ENCODE data around the gene FAM20C. TPM values are rescaled to one million over a fixed set of nuclear protein-coding genes. Genes with fewer than 3 reads are reported as not detected.

The FAM20C gene
- total and polyA plus RNA-seq, 2 of the 8 experiments (the other 6 are each of a cell fraction or from before 2014, with no cell fraction given) = 9.5 to 34.8 TPM

DNA sequence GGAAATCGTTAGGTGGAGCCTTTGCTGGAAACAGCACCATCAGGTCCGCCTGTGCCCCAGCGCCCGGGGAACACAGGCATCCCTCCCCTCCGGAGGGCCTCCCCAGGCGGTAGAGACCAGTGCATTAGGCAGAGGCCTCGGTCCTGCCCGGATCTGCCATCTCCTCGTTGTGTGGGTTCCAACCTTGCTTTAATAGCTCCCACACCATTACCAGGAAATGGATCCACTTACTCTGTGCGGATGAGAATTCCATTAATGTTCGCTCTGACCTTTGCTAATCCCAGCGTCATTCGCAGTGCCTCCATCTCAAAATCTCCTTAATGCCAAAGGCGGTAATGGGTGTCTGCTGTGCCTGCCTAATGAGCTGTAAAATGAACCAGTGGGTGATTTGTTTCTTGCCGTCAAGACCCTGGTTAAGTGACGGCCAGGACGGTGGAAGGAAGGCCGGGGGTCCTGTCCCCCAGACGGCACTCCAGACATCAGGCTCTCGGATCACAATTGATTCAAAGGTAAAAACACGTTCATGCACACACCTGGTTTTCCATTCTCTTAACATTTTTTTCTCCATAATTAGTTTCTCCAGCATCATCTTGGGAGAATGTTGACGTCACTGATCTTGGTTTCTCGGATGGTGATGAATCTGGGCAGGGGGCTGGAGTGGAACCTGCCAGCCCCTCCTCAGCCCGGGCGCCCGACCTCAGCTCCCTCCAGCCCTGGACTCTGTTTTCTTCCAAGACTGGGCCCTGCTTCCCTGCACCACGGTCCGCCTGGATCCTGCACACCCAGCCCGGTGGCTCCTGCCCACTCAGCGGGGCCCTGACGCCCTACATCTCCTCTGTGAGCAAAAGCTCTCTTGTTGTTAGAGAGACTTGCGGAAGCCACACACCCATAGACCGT is 22.8 kb upstream of the FAM20C start:
- Histone ChIP-seq H3K27me3 (replicated peaks in 1 of 4; ENCODE audit: control insufficient read depth in 3 of 4, extremely low read depth in 1 of 4, insufficient read depth in 3 of 4, low read length in 3 of 4) (no peaks in the 10 kb centered on the region; a peak in 1 of 7 replicates), H3K4me2 (ENCODE audit: insufficient read depth in 1 of 2, low read depth in 2 of 2, low read length in 2 of 2) (no peak overlapping the region), H4K8ac (ENCODE audit: extremely low read depth, insufficient read depth, low read length) (no peak overlapping the region; the same call in 1 of the 2 replicates), H3K23ac (ENCODE audit: insufficient read length) (no peak overlapping the region), H2AK5ac (ENCODE audit: low read depth, low read length) (no peak overlapping the region), H4K20me1 (replicated peaks in 1 of 2; ENCODE audit: control insufficient read depth in 1 of 2, insufficient read depth in 2 of 2, low read length in 2 of 2) (no peaks in the 10 kb centered on the region), H2BK5ac (ENCODE audit: low read depth, low read length) (no peak overlapping the region), H3K9me3 (ENCODE audit: insufficient read depth in 2 of 2, low read depth in 1 of 2, low read length in 1 of 2) (no peaks in the 10 kb centered on the region; a peak in 1 of 4 replicates), H3K4me3 (ENCODE audit: extremely low read depth in 1 of 4, insufficient read depth in 2 of 4, low read depth in 3 of 4, low read length in 4 of 4) (no peak overlapping the region), H2BK12ac (ENCODE audit: low read depth, low read length) (no peak overlapping the region), H3K14ac (ENCODE audit: insufficient read length) (no peak overlapping the region), H3K9ac (replicated peaks in 1 of 4; ENCODE audit: extremely low read depth in 1 of 4, low read depth in 3 of 4, low read length in 3 of 4) (no peak overlapping the region), H2BK20ac (ENCODE audit: low read length) (no peak overlapping the region), H2BK120ac (replicated peaks; ENCODE audit: low read depth, low read length) (no peak overlapping the region), H3K36me3 (ENCODE audit: control insufficient read depth in 2 of 4, insufficient read depth in 4 of 4, low read length in 3 of 4) (no peaks in the 10 kb centered on the region), H4K5ac (ENCODE audit: insufficient read length, low read depth, low read length) (no peak overlapping the region), H3K4ac (replicated peaks; ENCODE audit: insufficient read length, low read depth, low read length) (no peak overlapping the region), H3K4me1 (replicated peaks in 1 of 4; ENCODE audit: control insufficient read depth in 3 of 4, insufficient read depth in 4 of 4, low read length in 3 of 4) (peaks cover 0 to 7% (median under 1%) of the 10 kb centered on the region in 4 experiments; a peak in 3 of 7 replicates), H2BK15ac (ENCODE audit: low read length) (no peak overlapping the region), H3K56ac (replicated peaks; ENCODE audit: insufficient read length, low read depth, low read length) (no peak overlapping the region), H3K23me2 (ENCODE audit: low read depth, low read length) (no peaks in the 10 kb centered on the region), H3K27ac (ENCODE audit: low read depth, low read length) (no peak overlapping the region), H3K79me2 (ENCODE audit: control insufficient read depth in 1 of 2, insufficient read depth in 2 of 2, low read length in 2 of 2) (no peaks in the 10 kb centered on the region), H3K18ac (ENCODE audit: extremely low read depth, low read length) (no peak overlapping the region), H2AFZ (ENCODE audit: low read length) (no peak overlapping the region), H4K91ac (replicated peaks; ENCODE audit: insufficient read length, low read length) (no peak overlapping the region), H3K79me1 (ENCODE audit: low read depth, low read length) (no peaks in the 10 kb centered on the region)
- FAIRE-seq (no peak), DNase-seq (ENCODE audit: low read depth in 1 of 2, low spot score in 2 of 2) (no peak)
- CTCF ChIA-PET (ENCODE audit: partially characterized antibody) = interaction anchor here (0.7 to 1.9 kb wide), 6 partner anchors 18 to 152 kb away, joined by 3 to 5 read pairs (median 3); no protein-coding TSS in a partner anchor
- POLR2A ChIA-PET (ENCODE audit: partially characterized antibody) = interaction anchor here (1.1 kb wide), 1 partner anchor 19 kb away, joined by 4 read pairs; no protein-coding TSS in a partner anchor
- WGBS, 2 experiments (ENCODE audit: extremely low coverage in 1 of 2, insufficient coverage in 1 of 2, insufficient read length in 1 of 2, insufficient replicate concordance in 2 of 2, low coverage in 1 of 2, low lambda C conversion rate in 2 of 2, missing lambda C conversion rate in 1 of 2) = 92% methylated on average over 33 of the region's 33 CpGs; no CpG with 5 or more reads in 1 of the 2 experiments
- TF ChIP-seq SP2 (IDR thresholded peaks at IDR 0.05; ENCODE audit: low read length) (no peak), CHD2 (IDR thresholded peaks at IDR 0.05; ENCODE audit: low read length) (no peak), CREB1 (IDR thresholded peaks at IDR 0.05) (no peak), TEAD4 (IDR thresholded peaks at IDR 0.05; ENCODE audit: low read depth, low read length) (no peak), RBBP5 (IDR thresholded peaks at IDR 0.05; ENCODE audit: borderline replicate concordance, low read depth, low read length) (no peak), YY1 (IDR thresholded peaks at IDR 0.05; ENCODE audit: low read depth, low read length) (no peak), GTF2F1 (IDR thresholded peaks at IDR 0.05; ENCODE audit: borderline replicate concordance, low read depth, low read length) (no peak), JUND (IDR thresholded peaks at IDR 0.05; ENCODE audit: low read length) (no peak), NANOG (IDR thresholded peaks at IDR 0.05; ENCODE audit: insufficient read depth, low read depth, low read length, poor library complexity, severe bottlenecking) (no peak)
- TF ChIP-seq, protein P1, sequence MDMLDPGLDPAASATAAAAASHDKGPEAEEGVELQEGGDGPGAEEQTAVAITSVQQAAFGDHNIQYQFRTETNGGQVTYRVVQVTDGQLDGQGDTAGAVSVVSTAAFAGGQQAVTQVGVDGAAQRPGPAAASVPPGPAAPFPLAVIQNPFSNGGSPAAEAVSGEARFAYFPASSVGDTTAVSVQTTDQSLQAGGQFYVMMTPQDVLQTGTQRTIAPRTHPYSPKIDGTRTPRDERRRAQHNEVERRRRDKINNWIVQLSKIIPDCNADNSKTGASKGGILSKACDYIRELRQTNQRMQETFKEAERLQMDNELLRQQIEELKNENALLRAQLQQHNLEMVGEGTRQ (IDR thresholded peaks at IDR 0.05; ENCODE audit: low read length) = no peak
- TF ChIP-seq, protein P2, sequence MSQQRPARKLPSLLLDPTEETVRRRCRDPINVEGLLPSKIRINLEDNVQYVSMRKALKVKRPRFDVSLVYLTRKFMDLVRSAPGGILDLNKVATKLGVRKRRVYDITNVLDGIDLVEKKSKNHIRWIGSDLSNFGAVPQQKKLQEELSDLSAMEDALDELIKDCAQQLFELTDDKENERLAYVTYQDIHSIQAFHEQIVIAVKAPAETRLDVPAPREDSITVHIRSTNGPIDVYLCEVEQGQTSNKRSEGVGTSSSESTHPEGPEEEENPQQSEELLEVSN (IDR thresholded peaks at IDR 0.05) = no peak
